ENCODE measurements around the gene C22orf15. TPM values are rescaled to one million over a fixed set of nuclear protein-coding genes. Genes with fewer than 3 reads are reported as not detected.

Gene C22orf15
- total RNA-seq, 3 donors from 2014 or later, result 0.44 TPM; not detected in 2

DNA sequence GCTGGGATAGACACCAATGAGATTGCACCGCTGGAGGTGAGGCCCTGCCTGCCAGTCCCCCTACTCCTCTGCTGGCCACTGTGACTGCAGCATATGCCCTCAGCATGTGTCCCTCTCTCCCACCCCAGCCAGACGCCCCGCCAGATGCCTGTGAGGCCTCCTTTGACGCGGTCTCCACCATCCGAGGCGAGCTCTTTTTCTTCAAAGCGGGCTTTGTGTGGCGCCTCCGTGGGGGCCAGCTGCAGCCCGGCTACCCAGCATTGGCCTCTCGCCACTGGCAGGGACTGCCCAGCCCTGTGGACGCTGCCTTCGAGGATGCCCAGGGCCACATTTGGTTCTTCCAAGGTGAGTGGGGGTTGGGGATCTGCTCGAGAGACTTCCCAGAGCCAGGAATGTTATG is 18.3 kb downstream of the C22orf15 start:
- DNase-seq, result no peak
- Histone ChIP-seq H3K4me1 (ENCODE audit: low read depth) (peaks cover 16% of the 10 kb centered on the region), H3K36me3 (ENCODE audit: low read depth) (no peaks in the 10 kb centered on the region), H3K4me3 (no peak overlapping the region), H3K9me3 (no peaks in the 10 kb centered on the region)
- intact Hi-C loops (cut with DNase I, micrococcal nuclease), result no loop called here
- ATAC-seq, result no peak
- no peak for TF ChIP-seq CTCF (IDR thresholded peaks at IDR 0.05)

GRCh38 chr22:23781511-23782183 is 18.9 kb downstream of the C22orf15 start:
- H3K4me3 ChIP-seq, result no peak overlapping the region
- TF ChIP-seq CTCF (IDR thresholded peaks at IDR 0.05), result no peak
- H3K4me1 ChIP-seq (ENCODE audit: low read depth), result peaks cover 21% of the 10 kb centered on the region
- H3K36me3 ChIP-seq (ENCODE audit: low read depth), result no peaks in the 10 kb centered on the region
- no peak for DNase-seq
- intact Hi-C loops (cut with DNase I, micrococcal nuclease), result no loop called here
- no peak for ATAC-seq
- H3K9me3 ChIP-seq, result no peaks in the 10 kb centered on the region

- H3K9me3 ChIP-seq, result no peaks in the 10 kb centered on the region
- H3K4me3 ChIP-seq, result no peak overlapping the region
- no peak for ATAC-seq
- intact Hi-C loops (cut with DNase I, micrococcal nuclease), result no loop called here
- H3K4me1 ChIP-seq (ENCODE audit: low read depth), result peaks cover 21% of the 10 kb centered on the region
- no peaks in the 10 kb centered on the region for H3K36me3 ChIP-seq (ENCODE audit: low read depth)
- DNase-seq, result peak in 1 of 3 donors; percentile 42
- no peak for TF ChIP-seq CTCF (IDR thresholded peaks at IDR 0.05)
Measured at GRCh38 chr22:23782252-23782651, 19.5 kb downstream of the C22orf15 start.

DNA sequence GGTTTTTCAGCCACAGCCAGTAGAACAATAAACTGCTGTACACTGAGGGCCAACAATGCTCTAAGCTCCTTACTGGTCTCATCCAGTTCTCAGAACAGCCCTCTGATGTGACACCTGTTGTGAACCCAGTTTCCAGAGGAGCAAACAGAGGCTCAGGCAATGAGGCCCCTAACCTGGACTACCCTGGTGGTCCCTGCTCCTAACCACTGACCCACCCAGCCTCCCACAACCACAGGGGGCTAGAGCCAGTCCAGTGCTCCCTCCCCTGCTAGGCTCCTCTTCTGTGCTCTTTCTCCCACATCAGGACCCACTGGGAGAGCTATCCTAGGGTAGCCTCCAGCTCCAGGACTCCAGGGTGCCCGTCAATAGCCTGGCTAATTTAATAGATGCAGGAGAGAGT is 19.9 kb downstream of the C22orf15 start:
- intact Hi-C loops (cut with DNase I, micrococcal nuclease), result no loop called here
- DNase-seq (peak in 1 of 3 donors; percentile 19), ATAC-seq (no peak)
- no peaks in the 10 kb centered on the region for H3K9me3 ChIP-seq
- TF ChIP-seq CTCF (IDR thresholded peaks at IDR 0.05), result no peak
- no peaks in the 10 kb centered on the region for H3K36me3 ChIP-seq (ENCODE audit: low read depth)
- H3K4me1 ChIP-seq (ENCODE audit: low read depth), result peaks cover 21% of the 10 kb centered on the region
- H3K4me3 ChIP-seq, result no peak overlapping the region

DNA sequence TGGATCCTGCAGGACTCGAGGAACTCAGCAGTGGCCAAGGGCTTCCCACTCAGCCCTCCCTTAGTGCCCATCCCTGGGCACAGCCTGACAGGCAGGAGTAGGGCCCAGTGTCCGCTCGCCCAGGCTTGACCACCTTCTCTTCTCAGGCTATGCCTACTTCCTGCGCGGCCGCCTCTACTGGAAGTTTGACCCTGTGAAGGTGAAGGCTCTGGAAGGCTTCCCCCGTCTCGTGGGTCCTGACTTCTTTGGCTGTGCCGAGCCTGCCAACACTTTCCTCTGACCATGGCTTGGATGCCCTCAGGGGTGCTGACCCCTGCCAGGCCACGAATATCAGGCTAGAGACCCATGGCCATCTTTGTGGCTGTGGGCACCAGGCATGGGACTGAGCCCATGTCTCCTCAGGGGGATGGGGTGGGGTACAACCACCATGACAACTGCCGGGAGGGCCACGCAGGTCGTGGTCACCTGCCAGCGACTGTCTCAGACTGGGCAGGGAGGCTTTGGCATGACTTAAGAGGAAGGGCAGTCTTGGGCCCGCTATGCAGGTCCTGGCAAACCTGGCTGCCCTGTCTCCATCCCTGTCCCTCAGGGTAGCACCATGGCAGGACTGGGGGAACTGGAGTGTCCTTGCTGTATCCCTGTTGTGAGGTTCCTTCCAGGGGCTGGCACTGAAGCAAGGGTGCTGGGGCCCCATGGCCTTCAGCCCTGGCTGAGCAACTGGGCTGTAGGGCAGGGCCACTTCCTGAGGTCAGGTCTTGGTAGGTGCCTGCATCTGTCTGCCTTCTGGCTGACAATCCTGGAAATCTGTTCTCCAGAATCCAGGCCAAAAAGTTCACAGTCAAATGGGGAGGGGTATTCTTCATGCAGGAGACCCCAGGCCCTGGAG is 20.7 kb downstream of the C22orf15 start:
- no peaks in the 10 kb centered on the region for H3K36me3 ChIP-seq (ENCODE audit: low read depth)
- DNase-seq (no peak), ATAC-seq (no peak)
- peaks cover 29% of the 10 kb centered on the region for H3K4me1 ChIP-seq (ENCODE audit: low read depth)
- TF ChIP-seq CTCF (IDR thresholded peaks at IDR 0.05), result no peak
- intact Hi-C loops (cut with DNase I, micrococcal nuclease), result no loop called here
- H3K4me3 ChIP-seq, result no peak overlapping the region
- no peaks in the 10 kb centered on the region for H3K9me3 ChIP-seq

All from mucosa of descending colon (tissue), 3 donors.